ENCODE data around the gene WDR49. TPM values are rescaled to one million over a fixed set of nuclear protein-coding genes. Genes with fewer than 3 reads are reported as not detected.

WDR49 gene
- total RNA-seq, 2 experiments from 2014 or later = not detected

DNA sequence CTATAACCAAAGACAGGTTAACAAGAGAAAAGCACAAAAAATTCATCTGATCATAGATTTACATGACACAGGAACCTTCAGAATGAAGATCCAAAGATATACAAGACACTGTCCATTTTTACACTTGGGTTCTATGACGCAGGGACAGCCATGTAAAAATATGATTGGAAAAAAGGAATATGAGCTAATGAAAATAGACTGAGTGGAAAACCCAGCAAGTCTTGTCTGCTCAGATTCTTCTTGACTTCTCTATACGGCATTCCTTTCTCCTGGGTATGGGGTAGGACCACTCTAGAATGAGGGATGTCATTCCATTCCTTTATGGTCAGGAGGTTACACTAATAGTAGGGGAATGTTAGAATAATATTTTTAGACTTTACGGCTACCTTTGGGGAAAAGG lies 46.9 kb downstream of the WDR49 start:
- Mint-ChIP-seq H3K4me3 (no peak overlapping the region), H3K27me3 (no peaks in the 10 kb centered on the region), H3K27ac (no peak overlapping the region), H3K9me3 (no peaks in the 10 kb centered on the region), H3K4me1 (no peaks in the 10 kb centered on the region), H3K36me3 (ENCODE audit: low read depth) (no peaks in the 10 kb centered on the region)
- DNase-seq = no peak
- ChIA-PET POLR2A (no interaction called here), CTCF (no interaction called here)

DNA sequence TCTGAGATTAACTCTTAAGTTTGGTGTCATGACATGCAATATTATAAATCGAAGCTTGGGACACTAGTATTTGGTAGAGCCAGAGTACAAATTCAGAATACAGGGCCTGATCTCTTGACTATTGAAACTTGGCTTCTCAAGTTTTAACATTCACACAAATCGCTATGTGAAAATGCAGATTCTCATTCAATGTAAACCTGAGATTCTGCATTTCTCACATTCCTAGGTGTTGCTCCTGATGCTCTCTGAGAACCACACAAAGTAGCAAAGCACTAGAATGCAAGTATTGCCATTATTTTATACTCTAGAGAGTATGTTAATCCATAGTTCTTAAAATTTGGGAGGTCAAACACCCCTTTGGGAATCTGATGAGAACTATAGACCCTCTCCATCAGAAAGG lies 47.9 kb downstream of the WDR49 start:
- no peak for DNase-seq
- H3K27ac Mint-ChIP-seq = no peak overlapping the region
- ChIA-PET POLR2A (no interaction called here), CTCF (no interaction called here)
- H3K4me1 Mint-ChIP-seq = no peaks in the 10 kb centered on the region
- H3K27me3 Mint-ChIP-seq = no peaks in the 10 kb centered on the region
- H3K9me3 Mint-ChIP-seq = no peaks in the 10 kb centered on the region
- no peak overlapping the region for H3K4me3 Mint-ChIP-seq
- no peaks in the 10 kb centered on the region for H3K36me3 Mint-ChIP-seq (ENCODE audit: low read depth)

DNA sequence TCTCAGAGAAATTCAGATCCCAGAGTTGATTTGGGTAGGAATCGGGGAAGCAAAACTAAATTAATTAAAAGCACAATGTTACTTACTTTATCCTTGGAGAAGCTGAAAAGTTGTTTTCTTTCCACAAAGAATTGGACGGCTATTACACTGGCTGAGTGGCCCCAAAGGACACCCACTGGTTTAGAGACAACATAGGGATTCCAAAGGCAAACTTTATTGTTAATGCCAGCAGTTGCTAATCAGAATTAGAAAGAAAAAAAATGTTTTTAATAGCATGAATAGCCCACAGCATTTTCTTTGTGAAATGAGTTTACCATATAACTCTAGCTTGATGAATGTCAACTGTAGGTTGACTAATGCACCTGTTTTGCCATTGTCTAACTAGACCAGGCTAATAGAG lies 51.7 kb downstream of the WDR49 start:
- Mint-ChIP-seq H3K9me3 (peaks cover 2% of the 10 kb centered on the region), H3K27me3 (no peaks in the 10 kb centered on the region), H3K36me3 (ENCODE audit: low read depth) (no peaks in the 10 kb centered on the region), H3K4me1 (no peaks in the 10 kb centered on the region), H3K27ac (no peak overlapping the region), H3K4me3 (no peak overlapping the region)
- DNase-seq = no peak
- POLR2A ChIA-PET = no interaction called here
- CTCF ChIA-PET = no interaction called here

- no peaks in the 10 kb centered on the region for H3K4me1 Mint-ChIP-seq
- no peak for DNase-seq
These were observed 66.1 kb downstream of the WDR49 start for GRCh38 chr3:167587651-167588050.

GRCh38 chr3:167575000-167575600 lies 78.6 kb downstream of the WDR49 start:
- Mint-ChIP-seq H3K4me1 (no peaks in the 10 kb centered on the region), H3K36me3 (ENCODE audit: low read depth) (no peaks in the 10 kb centered on the region), H3K27ac (no peak overlapping the region), H3K4me3 (no peak overlapping the region), H3K27me3 (no peaks in the 10 kb centered on the region), H3K9me3 (no peaks in the 10 kb centered on the region)
- no peak for DNase-seq
- ChIA-PET POLR2A (no interaction called here), CTCF (no interaction called here)

More at GRCh38 chr3:167587651-167588050, 66.1 kb downstream of the WDR49 start:
- Mint-ChIP-seq H3K36me3 (ENCODE audit: low read depth) (no peaks in the 10 kb centered on the region), H3K27me3 (no peaks in the 10 kb centered on the region), H3K9me3 (no peaks in the 10 kb centered on the region), H3K27ac (no peak overlapping the region), H3K4me3 (no peak overlapping the region)
- ChIA-PET CTCF (no interaction called here), POLR2A (no interaction called here)

- Mint-ChIP-seq H3K36me3 (ENCODE audit: low read depth) (no peaks in the 10 kb centered on the region), H3K4me1 (no peaks in the 10 kb centered on the region), H3K27ac (no peak overlapping the region), H3K27me3 (no peaks in the 10 kb centered on the region), H3K9me3 (no peaks in the 10 kb centered on the region), H3K4me3 (no peak overlapping the region)
- POLR2A ChIA-PET = no interaction called here
- no peak for DNase-seq
- CTCF ChIA-PET = no interaction called here
These were observed 80.8 kb downstream of the WDR49 start for GRCh38 chr3:167572991-167573390.

DNA sequence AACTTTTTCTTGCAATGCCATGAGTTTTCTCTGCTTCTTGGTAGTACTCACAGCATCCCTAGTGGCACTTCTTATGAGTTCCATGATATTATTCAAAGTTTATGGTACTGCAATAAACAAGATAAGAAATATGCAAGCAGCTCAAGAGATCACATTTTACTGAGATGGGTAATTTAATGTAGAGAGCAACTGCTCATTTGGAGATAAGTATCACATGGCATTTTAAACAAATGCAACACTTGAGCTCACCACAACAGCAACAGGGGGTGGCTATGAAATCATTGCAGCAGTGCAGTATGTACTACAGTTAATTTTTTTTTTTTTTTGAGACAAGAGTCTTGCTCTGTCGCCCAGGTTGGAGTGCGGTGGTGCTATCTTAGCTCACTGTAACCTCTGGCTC lies 85.1 kb downstream of the WDR49 start:
- H3K4me1 Mint-ChIP-seq = no peaks in the 10 kb centered on the region
- no peaks in the 10 kb centered on the region for H3K27me3 Mint-ChIP-seq
- H3K4me3 Mint-ChIP-seq = no peak overlapping the region
- no peak for DNase-seq
- H3K27ac Mint-ChIP-seq = no peak overlapping the region
- H3K36me3 Mint-ChIP-seq (ENCODE audit: low read depth) = no peaks in the 10 kb centered on the region
- POLR2A ChIA-PET = no interaction called here
- CTCF ChIA-PET = no interaction called here
- H3K9me3 Mint-ChIP-seq = no peaks in the 10 kb centered on the region

GRCh38 chr3:167565489-167565888 lies 88.3 kb downstream of the WDR49 start:
- POLR2A ChIA-PET = no interaction called here
- Mint-ChIP-seq H3K4me3 (no peak overlapping the region), H3K36me3 (ENCODE audit: low read depth) (no peaks in the 10 kb centered on the region), H3K27me3 (no peaks in the 10 kb centered on the region), H3K9me3 (no peaks in the 10 kb centered on the region), H3K4me1 (no peaks in the 10 kb centered on the region), H3K27ac (no peak overlapping the region)
- CTCF ChIA-PET = no interaction called here
- DNase-seq = no peak

DNA sequence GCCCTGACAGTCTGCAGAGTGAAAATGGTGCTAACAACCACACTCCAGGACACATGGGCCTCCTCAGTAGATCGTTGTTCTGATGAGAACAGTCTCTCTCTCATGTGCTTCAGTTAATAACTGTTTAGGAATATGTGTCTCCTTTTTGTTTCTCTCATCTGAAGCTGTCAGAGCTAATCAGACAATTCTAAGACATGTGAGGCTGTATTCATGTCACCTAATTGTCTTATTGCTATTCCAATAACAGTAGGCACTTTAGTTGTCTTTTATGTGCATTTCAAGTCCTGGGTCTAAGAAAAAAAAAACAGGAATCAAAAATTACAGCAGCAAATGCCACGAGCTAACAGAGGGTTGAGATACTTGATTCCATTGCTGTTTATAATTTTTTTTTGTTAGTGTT lies 89.1 kb downstream of the WDR49 start:
- DNase-seq = no peak
- POLR2A ChIA-PET = no interaction called here
- H3K27me3 Mint-ChIP-seq = no peaks in the 10 kb centered on the region
- no peaks in the 10 kb centered on the region for H3K9me3 Mint-ChIP-seq
- no peaks in the 10 kb centered on the region for H3K4me1 Mint-ChIP-seq
- CTCF ChIA-PET = no interaction called here
- no peaks in the 10 kb centered on the region for H3K36me3 Mint-ChIP-seq (ENCODE audit: low read depth)
- H3K4me3 Mint-ChIP-seq = no peak overlapping the region
- no peak overlapping the region for H3K27ac Mint-ChIP-seq

DNA sequence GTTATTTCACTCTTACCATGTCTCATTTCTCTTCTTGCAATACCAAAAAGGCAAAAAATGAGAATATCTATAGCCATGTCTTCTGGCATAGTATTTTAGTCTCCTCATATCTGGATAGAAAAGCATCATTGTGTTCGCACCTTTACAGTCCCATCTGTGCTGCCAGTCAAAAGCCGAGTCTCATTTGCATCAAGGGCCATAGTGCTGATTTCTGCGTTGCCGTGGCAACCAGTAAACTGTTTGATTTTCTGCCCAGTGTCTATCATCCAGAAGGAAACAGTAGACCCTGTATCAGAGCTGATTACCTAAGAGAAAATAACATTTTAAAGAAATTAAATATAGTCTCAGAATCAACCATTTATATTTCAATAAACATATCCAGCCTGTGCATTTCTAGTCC lies 93.8 kb downstream of the WDR49 start:
- Mint-ChIP-seq H3K9me3 (no peaks in the 10 kb centered on the region), H3K4me3 (no peak overlapping the region), H3K27me3 (no peaks in the 10 kb centered on the region), H3K4me1 (no peaks in the 10 kb centered on the region), H3K36me3 (ENCODE audit: low read depth) (no peaks in the 10 kb centered on the region), H3K27ac (no peak overlapping the region)
- ChIA-PET CTCF (no interaction called here), POLR2A (no interaction called here)
- no peak for DNase-seq

GRCh38 chr3:167554898-167555297 lies 98.8 kb downstream of the WDR49 start:
- H3K36me3 Mint-ChIP-seq (ENCODE audit: low read depth) = no peaks in the 10 kb centered on the region
- POLR2A ChIA-PET = no interaction called here
- H3K27ac Mint-ChIP-seq = no peak overlapping the region
- no peak for DNase-seq
- H3K4me1 Mint-ChIP-seq = no peaks in the 10 kb centered on the region
- no peak overlapping the region for H3K4me3 Mint-ChIP-seq
- CTCF ChIA-PET = no interaction called here
- no peaks in the 10 kb centered on the region for H3K27me3 Mint-ChIP-seq
- no peaks in the 10 kb centered on the region for H3K9me3 Mint-ChIP-seq

GRCh38 chr3:167538081-167538480 lies 115.7 kb downstream of the WDR49 start:
- ChIA-PET POLR2A (no interaction called here), CTCF (no interaction called here)
- Mint-ChIP-seq H3K4me3 (no peak overlapping the region), H3K36me3 (ENCODE audit: low read depth) (no peaks in the 10 kb centered on the region), H3K27me3 (no peaks in the 10 kb centered on the region), H3K27ac (no peak overlapping the region), H3K9me3 (peaks cover 3% of the 10 kb centered on the region), H3K4me1 (no peaks in the 10 kb centered on the region)
- no peak for DNase-seq

GRCh38 chr3:167521006-167521355 lies 132.8 kb downstream of the WDR49 start:
- no peaks in the 10 kb centered on the region for H3K27me3 Mint-ChIP-seq
- POLR2A ChIA-PET = no interaction called here
- H3K27ac Mint-ChIP-seq = no peak overlapping the region
- H3K4me3 Mint-ChIP-seq = no peak overlapping the region
- no peaks in the 10 kb centered on the region for H3K9me3 Mint-ChIP-seq
- no peak for DNase-seq
- CTCF ChIA-PET = no interaction called here
- no peaks in the 10 kb centered on the region for H3K4me1 Mint-ChIP-seq
- no peaks in the 10 kb centered on the region for H3K36me3 Mint-ChIP-seq (ENCODE audit: low read depth)

DNA sequence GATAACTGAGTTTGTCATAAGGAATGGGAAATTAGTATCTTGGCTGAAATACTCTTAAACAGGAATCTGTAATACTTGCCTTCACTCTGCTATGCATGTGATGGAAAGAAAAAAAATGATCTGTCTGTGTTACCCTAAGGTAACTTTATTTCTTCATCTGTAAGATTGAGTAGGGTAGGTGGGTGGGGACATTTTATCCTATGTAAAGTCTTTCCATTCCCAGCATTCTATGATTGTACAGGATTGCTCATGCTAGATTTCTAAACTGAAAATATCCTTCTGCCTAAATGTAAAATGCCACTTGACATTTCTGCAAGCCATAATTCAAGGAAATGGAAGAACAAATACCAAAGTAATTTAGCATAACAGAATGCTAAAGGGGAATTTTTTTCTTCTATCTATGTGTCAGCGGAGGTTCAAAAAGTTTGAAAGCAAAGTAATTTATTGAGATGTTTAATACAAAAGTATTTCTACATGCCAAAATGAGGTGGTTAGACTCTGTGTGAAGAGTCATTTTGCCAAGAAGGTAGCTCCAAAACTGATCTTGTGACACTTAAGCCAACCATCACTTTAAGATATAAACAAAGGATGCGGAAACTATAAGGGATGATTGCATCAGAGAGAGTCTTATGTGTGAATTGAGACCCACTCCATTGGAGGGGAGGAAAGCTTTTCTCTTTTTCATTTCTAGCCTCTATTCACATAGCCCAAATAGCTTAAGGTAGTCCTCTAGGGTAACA lies 133.3 kb downstream of the WDR49 start:
- no peak for DNase-seq
- H3K27me3 Mint-ChIP-seq = no peaks in the 10 kb centered on the region
- no peak overlapping the region for H3K27ac Mint-ChIP-seq
- H3K9me3 Mint-ChIP-seq = peaks cover 3% of the 10 kb centered on the region
- ChIA-PET POLR2A (no interaction called here), CTCF (no interaction called here)
- no peaks in the 10 kb centered on the region for H3K4me1 Mint-ChIP-seq
- H3K36me3 Mint-ChIP-seq (ENCODE audit: low read depth) = no peaks in the 10 kb centered on the region
- no peak overlapping the region for H3K4me3 Mint-ChIP-seq

All from activated CD4-positive, alpha-beta memory T cell treated with anti-CD3 and anti-CD28 coated beads, Interleukin-2, amount 10 ng/mL, durations not matched to agents 7 days and 5 days (primary cell).